GM23248 (cell line): Measurements from ENCODE around the gene EGLN1. TPM values are rescaled to one million over a fixed set of nuclear protein-coding genes. Genes with fewer than 3 reads are reported as not detected.
A peak's percentile ranks its signal among the peaks of the same experiment; 100 is the strongest.

Source experiments
- DNase-seq: peaks from one replicate; pipeline ENCODE4 v3.0.0-alpha.2; 2015
- H2AFZ ChIP-seq: fragments of 200-600 bp; sonication (generic); 2 replicates; pipeline ENCODE4 v1.6.1; 2016; ENCODE audit warnings: antibody characterized with exemption
- H3F3A ChIP-seq: fragments of 200-600 bp; sonication (generic); 2 replicates; pipeline ENCODE4 v1.6.1; 2016; ENCODE audit warnings: mild to moderate bottlenecking, antibody characterized with exemption, mixed run types; ENCODE audit not compliant: insufficient read depth
- H3K27ac ChIP-seq: fragments of 200-600 bp; sonication (generic); 2 replicates; pipeline ENCODE4 v1.5.1; 2016; ENCODE audit warnings: mild to moderate bottlenecking
- H3K27me3 ChIP-seq: fragments of 200-600 bp; sonication (generic); replicated peaks from 2 replicates; pipeline ENCODE4 v1.6.1; 2016; ENCODE audit warnings: mild to moderate bottlenecking; ENCODE audit not compliant: insufficient read depth
- H3K36me3 ChIP-seq: fragments of 200-600 bp; sonication (generic); 2 replicates; pipeline ENCODE4 v1.6.1; 2016; ENCODE audit warnings: low read depth, mild to moderate bottlenecking
- H3K4me1 ChIP-seq: fragments of 200-600 bp; sonication (generic); 2 replicates; pipeline ENCODE4 v1.6.1; 2016; ENCODE audit warnings: mild to moderate bottlenecking; ENCODE audit not compliant: insufficient read depth
- H3K4me2 ChIP-seq: fragments of 200-600 bp; sonication (generic); one replicate; pipeline ENCODE4 v1.6.1; 2016; ENCODE audit warnings: mild to moderate bottlenecking; ENCODE audit not compliant: unreplicated experiment
- H3K4me3 ChIP-seq: fragments of 200-600 bp; sonication (generic); 2 replicates; pipeline ENCODE4 v1.5.1; 2016; ENCODE audit warnings: mild to moderate bottlenecking
- H3K79me2 ChIP-seq: fragments of 200-600 bp; sonication (generic); 2 replicates; pipeline ENCODE4 v1.6.1; 2016; ENCODE audit warnings: mild to moderate bottlenecking; ENCODE audit not compliant: insufficient read depth
- H3K9ac ChIP-seq: fragments of 200-600 bp; sonication (generic); 2 replicates; pipeline ENCODE4 v1.6.1; 2016; ENCODE audit warnings: mild to moderate bottlenecking
- H3K9me2 ChIP-seq: fragments of 200-600 bp; sonication (generic); 2 replicates; pipeline ENCODE4 v1.6.1; 2016; ENCODE audit warnings: mixed run types, mild to moderate bottlenecking, moderate library complexity; ENCODE audit not compliant: insufficient read depth
- H3K9me3 ChIP-seq: fragments of 200-600 bp; sonication (generic); one replicate; pipeline ENCODE4 v1.6.1; 2017; ENCODE audit warnings: low read depth
- H4K20me1 ChIP-seq: fragments of 200-600 bp; sonication (generic); 2 replicates; pipeline ENCODE4 v1.6.0; 2016; ENCODE audit not compliant: insufficient read depth
- EZH2 ChIP-seq: fragments of 200-600 bp; sonication (generic); IDR thresholded peaks from 2 replicates; pipeline ENCODE4 v1.6.1; 2018; ENCODE audit warnings: antibody characterized with exemption, mild to moderate bottlenecking; ENCODE audit not compliant: insufficient read depth, poor library complexity, severe bottlenecking
- EZH2phosphoT487 ChIP-seq: fragments of 200-600 bp; sonication (generic); IDR thresholded peaks from 2 replicates; pipeline ENCODE4 v1.6.1; 2018; ENCODE audit warnings: antibody characterized with exemption, moderate library complexity, mild to moderate bottlenecking, low read depth; ENCODE audit not compliant: insufficient read depth
- WGBS, 2 experiments: methylation state at CpG; one replicate each; pipeline ENCODE4 v1.1.6; 2015 to 2017; ENCODE audit warnings: low lambda C conversion rate in 2 of 2, low coverage in 1 of 2; ENCODE audit errors: missing lambda C conversion rate in 2 of 2; 5-methylcytosine and 5-hydroxymethylcytosine counted together
- in situ Hi-C: fragments of 300-500 bp; cut with MboI; formaldehyde crosslinking; loops from 2 replicates; pipeline ENCODE4 v1.15.0; 2020
- polyA plus RNA-seq: library from polyadenylated mRNA; unstranded; fragments of >200 nt; fragmentation: Nextera tagmentation; extraction: Ambion mirVana; gene quantifications from 2 replicates; pipeline ENCODE4 v1.2.1, GENCODE V29; 2016
- total RNA-seq: library from RNA; depleted of rRNA; stranded (reverse); fragments of >200 nt; shearing (Covaris generic); gene quantifications from 2 replicates; pipeline ENCODE4 v1.2.3, GENCODE V29; 2014

EGLN1 gene
- total and polyA plus RNA-seq, 2 experiments from 2014 or later = 17.6 to 51.8 TPM

DNA sequence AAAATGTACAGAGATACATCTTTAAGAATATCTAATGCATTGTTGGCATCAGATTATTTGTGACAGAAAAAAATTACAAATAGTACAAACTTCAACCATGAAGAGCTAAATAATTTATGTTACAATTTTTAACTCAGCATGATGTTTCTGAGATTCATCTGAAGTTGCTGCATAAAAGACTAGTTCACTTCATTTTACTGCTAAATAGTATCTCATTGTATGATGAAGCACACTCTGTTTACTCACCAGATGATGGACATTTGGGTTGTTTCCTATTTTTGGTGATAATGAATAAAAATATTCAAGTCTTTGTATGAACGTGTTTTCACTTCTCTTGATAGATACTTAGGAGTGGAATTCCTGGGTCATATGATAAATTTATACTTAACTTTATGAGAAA is 20.6 kb downstream of the EGLN1 start:
- H4K20me1 ChIP-seq = peaks cover 6% of the 10 kb centered on the region; the same call in 1 of the 2 replicates
- peaks cover 7% of the 10 kb centered on the region; the same call in 1 of the 2 replicates for H3K9me2 ChIP-seq
- H3K9me3 ChIP-seq = no peaks in the 10 kb centered on the region
- in situ Hi-C loops = no loop called here
- peaks cover 18% of the 10 kb centered on the region for H3K4me1 ChIP-seq
- no peak overlapping the region for H3K4me2 ChIP-seq
- peaks cover 99% of the 10 kb centered on the region for H3K79me2 ChIP-seq
- no peak for DNase-seq
- peaks cover 15% of the 10 kb centered on the region for H3F3A ChIP-seq
- no peaks in the 10 kb centered on the region for H3K27me3 ChIP-seq
- no peak overlapping the region for H3K4me3 ChIP-seq
- H2AFZ ChIP-seq = no peak overlapping the region
- no peak overlapping the region for H3K27ac ChIP-seq
- 45 to 63% methylated on average over 1 of the region's 1 CpG for WGBS, 2 experiments
- no peaks in the 10 kb centered on the region for H3K36me3 ChIP-seq
- TF ChIP-seq EZH2 (no peak), EZH2phosphoT487 (no peak)
- no peak overlapping the region for H3K9ac ChIP-seq

DNA sequence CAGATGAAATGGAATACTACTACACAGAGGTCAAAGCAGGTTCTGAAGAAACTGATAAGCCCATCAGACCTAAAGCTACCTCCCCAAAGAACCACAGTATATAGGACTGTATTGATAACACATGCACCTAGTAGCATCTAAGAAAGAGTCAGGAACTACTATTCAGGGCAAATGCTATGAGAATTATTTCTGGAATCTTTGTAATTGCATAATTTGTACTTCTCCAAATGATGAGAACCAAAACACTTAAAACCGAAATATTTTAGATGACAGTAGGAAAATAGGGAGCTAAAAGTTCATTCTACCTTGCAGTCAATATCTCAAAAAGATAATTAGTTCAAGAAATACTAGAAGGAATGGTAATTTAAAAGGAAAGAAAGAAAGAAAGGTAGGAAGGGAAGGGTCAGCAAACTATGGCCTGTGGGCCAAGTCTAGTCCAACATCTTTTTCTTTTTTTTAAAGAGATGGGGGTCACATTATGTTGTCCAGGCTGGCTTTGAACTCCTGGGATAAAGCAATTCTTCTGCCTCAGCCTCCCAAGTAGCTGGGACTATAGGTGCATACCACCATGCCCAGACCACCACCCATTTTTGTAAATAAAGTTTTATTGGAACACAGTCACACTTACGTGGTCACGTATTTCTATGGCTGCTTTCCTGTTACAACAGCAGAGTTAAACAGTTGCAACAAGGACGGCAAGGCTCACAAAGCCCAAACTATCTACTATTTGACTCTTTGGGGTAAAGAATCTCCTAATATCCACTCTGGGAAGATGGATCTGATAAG is 24.0 kb downstream of the EGLN1 start:
- peaks cover 7% of the 10 kb centered on the region; the same call in 1 of the 2 replicates for H3K9me2 ChIP-seq
- H3K4me3 ChIP-seq = no peak overlapping the region
- no peak for TF ChIP-seq EZH2
- no peak for TF ChIP-seq EZH2phosphoT487
- in situ Hi-C loops = no loop called here
- H3F3A ChIP-seq = peaks cover 49% of the 10 kb centered on the region
- H3K79me2 ChIP-seq = peaks cover 86% of the 10 kb centered on the region
- H3K27me3 ChIP-seq = no peaks in the 10 kb centered on the region
- H3K36me3 ChIP-seq = no peaks in the 10 kb centered on the region
- DNase-seq = no peak
- H3K27ac ChIP-seq = no peak overlapping the region
- H3K4me1 ChIP-seq = peaks cover 36% of the 10 kb centered on the region
- 84 to 88% methylated on average over 4 of the region's 4 CpGs for WGBS, 2 experiments
- no peaks in the 10 kb centered on the region for H3K9me3 ChIP-seq
- no peak overlapping the region for H2AFZ ChIP-seq
- H4K20me1 ChIP-seq = peaks cover 6% of the 10 kb centered on the region; the same call in 1 of the 2 replicates
- H3K9ac ChIP-seq = no peak overlapping the region
- no peak overlapping the region for H3K4me2 ChIP-seq

DNA sequence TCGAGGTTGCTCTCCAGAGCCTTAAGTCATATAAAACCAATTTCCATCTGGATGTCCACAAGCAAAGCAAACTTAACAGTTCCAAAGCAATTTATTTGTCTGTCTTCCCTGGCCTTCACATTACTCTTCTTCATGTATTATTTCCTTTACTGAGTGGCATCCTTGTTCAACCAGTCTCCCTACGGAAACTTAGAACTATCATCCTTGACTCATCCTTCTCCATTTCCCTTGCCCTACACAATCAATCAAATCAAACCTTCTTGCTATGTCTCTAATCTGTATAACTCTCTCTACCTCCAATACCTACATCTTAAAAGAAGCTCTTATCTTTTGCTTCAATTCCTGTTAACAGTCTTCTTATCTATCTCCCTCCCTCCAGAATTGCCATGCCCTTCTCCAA is 25.4 kb downstream of the EGLN1 start:
- Histone ChIP-seq H3F3A (peaks cover 55% of the 10 kb centered on the region), H3K4me3 (peak overlapping the region; percentile 65; the same call in 1 of the 2 replicates), H3K27ac (peak overlapping the region; percentile 94), H3K4me2 (peak overlapping the region; percentile 76), H4K20me1 (no peaks in the 10 kb centered on the region; the same call in 1 of the 2 replicates), H2AFZ (no peak overlapping the region), H3K9me2 (peaks cover 7% of the 10 kb centered on the region; the same call in 1 of the 2 replicates), H3K27me3 (no peaks in the 10 kb centered on the region), H3K9ac (peak overlapping the region; percentile 74), H3K9me3 (no peaks in the 10 kb centered on the region), H3K4me1 (peaks cover 42% of the 10 kb centered on the region), H3K79me2 (peaks cover 86% of the 10 kb centered on the region), H3K36me3 (no peaks in the 10 kb centered on the region)
- TF ChIP-seq EZH2phosphoT487 (no peak), EZH2 (no peak)
- DNase-seq = no peak
- 55 to 69% methylated on average over 2 of the region's 2 CpGs for WGBS, 2 experiments
- in situ Hi-C loops = no loop called here

DNA sequence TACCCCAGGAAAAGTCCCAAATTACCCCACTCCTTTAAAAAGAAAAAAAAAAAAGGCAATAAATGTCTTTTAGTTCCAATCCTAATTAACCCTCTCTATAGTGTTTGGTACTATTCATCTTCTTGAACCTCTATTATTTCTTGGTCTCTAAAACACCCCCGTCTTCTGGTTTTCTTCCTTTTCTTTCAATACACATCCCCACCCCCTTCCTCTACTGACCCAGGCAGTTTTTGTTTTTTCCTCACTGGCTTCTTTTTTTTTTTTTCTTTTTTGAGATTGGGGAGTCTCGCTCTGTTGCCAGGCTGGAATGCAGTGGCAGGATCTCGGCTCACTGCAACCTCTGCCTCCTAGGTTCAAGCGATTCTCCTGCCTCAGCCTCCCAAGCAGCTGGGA is 26.1 kb downstream of the EGLN1 start:
- H3K27me3 ChIP-seq = no peaks in the 10 kb centered on the region
- TF ChIP-seq EZH2 (no peak), EZH2phosphoT487 (no peak)
- in situ Hi-C loops = no loop called here
- no peak overlapping the region for H2AFZ ChIP-seq
- WGBS, 2 experiments = 54 to 56% methylated on average over 3 to 4 of the region's 4 CpGs
- H3K79me2 ChIP-seq = peaks cover 86% of the 10 kb centered on the region
- H3K27ac ChIP-seq = peak overlapping the region; percentile 94
- H3K4me3 ChIP-seq = peak overlapping the region; percentile 65; the same call in 1 of the 2 replicates
- peak overlapping the region; percentile 76 for H3K4me2 ChIP-seq
- peaks cover 42% of the 10 kb centered on the region for H3K4me1 ChIP-seq
- no peak for DNase-seq
- peaks cover 7% of the 10 kb centered on the region; the same call in 1 of the 2 replicates for H3K9me2 ChIP-seq
- H3K9me3 ChIP-seq = no peaks in the 10 kb centered on the region
- no peaks in the 10 kb centered on the region for H3K36me3 ChIP-seq
- H4K20me1 ChIP-seq = no peaks in the 10 kb centered on the region; the same call in 1 of the 2 replicates
- H3F3A ChIP-seq = peaks cover 55% of the 10 kb centered on the region
- peak overlapping the region; percentile 74 for H3K9ac ChIP-seq
